Esophagus squamous epithelium (tissue), 4 donors: ENCODE results near the gene CD248.

Experiments
- POLR2A ChIP-seq, 4 donors: fragments of 450-650 bp; IDR thresholded peaks; one replicate each; pipeline ENCODE4 v1.6.1; 2017; ENCODE audit warnings: antibody characterized with exemption in 4 of 4, mild to moderate bottlenecking in 4 of 4, moderate library complexity in 3 of 4
- TF ChIP-seq, protein P1 (sequence below), 6 experiments: fragments of 450-650 bp in 4 of 6; fragments of 200-600 bp in 2 of 6; sonication (generic) in 2 of 6; IDR thresholded peaks; one replicate each; pipeline ENCODE4 v1.5.1; 2016 to 2019; ENCODE audit warnings: antibody characterized with exemption in 6 of 6, mild to moderate bottlenecking in 4 of 6, moderate library complexity in 4 of 6

DNA sequence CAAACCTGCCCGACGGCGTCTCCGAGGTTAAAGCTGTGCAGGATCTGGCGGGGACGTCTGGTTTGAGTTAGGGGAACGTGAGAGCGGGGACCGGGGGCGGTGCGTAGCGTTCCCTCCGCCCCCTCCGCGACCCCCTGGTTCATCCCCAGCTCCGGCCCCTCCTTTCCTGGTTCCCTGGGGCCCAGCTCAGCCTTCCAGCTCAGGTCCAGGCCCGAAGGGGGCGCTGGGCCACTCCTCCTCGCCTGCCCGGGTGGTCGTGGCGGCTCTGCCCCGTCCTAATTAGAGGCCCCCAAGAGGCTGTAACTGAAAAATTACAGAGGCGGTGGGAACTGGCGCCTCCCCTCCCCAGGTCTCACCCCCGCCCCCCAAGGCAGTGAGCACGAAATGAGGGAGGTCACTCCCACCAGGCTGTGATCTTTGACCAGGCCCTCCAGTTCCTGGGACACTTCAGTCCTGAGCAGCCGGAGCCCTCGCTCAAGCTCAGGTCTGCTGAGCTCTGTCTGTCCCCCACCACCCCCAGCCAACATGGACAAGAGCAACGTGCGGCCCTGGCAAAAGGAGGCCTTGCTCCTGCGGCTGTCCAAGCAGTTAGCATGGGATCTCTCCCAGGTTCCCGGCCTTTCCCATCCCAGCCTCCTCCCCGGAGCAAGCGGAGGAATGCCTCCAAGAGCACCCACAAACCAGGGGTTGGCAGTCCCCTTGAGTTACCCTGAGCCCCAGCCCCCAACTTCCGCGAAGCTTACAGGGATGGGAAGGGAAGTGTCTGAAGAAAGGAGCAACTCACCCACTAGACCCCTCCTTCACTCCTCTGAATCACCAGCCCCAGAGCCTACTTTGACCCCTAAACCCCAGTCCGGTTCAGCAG, 3.3 kb downstream of the CD248 start:
- TF ChIP-seq, protein P1, sequence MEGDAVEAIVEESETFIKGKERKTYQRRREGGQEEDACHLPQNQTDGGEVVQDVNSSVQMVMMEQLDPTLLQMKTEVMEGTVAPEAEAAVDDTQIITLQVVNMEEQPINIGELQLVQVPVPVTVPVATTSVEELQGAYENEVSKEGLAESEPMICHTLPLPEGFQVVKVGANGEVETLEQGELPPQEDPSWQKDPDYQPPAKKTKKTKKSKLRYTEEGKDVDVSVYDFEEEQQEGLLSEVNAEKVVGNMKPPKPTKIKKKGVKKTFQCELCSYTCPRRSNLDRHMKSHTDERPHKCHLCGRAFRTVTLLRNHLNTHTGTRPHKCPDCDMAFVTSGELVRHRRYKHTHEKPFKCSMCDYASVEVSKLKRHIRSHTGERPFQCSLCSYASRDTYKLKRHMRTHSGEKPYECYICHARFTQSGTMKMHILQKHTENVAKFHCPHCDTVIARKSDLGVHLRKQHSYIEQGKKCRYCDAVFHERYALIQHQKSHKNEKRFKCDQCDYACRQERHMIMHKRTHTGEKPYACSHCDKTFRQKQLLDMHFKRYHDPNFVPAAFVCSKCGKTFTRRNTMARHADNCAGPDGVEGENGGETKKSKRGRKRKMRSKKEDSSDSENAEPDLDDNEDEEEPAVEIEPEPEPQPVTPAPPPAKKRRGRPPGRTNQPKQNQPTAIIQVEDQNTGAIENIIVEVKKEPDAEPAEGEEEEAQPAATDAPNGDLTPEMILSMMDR (IDR thresholded peaks at IDR 0.05) = no peak
- TF ChIP-seq POLR2A (IDR thresholded peaks at IDR 0.05) = no peak
